ENCODE data around the gene ACTMAP. TPM values are rescaled to one million over a fixed set of nuclear protein-coding genes. Genes with fewer than 3 reads are reported as not detected.

Gene ACTMAP
- total RNA-seq, 1 experiment from 2014 or later, result 5.4 TPM

DNA sequence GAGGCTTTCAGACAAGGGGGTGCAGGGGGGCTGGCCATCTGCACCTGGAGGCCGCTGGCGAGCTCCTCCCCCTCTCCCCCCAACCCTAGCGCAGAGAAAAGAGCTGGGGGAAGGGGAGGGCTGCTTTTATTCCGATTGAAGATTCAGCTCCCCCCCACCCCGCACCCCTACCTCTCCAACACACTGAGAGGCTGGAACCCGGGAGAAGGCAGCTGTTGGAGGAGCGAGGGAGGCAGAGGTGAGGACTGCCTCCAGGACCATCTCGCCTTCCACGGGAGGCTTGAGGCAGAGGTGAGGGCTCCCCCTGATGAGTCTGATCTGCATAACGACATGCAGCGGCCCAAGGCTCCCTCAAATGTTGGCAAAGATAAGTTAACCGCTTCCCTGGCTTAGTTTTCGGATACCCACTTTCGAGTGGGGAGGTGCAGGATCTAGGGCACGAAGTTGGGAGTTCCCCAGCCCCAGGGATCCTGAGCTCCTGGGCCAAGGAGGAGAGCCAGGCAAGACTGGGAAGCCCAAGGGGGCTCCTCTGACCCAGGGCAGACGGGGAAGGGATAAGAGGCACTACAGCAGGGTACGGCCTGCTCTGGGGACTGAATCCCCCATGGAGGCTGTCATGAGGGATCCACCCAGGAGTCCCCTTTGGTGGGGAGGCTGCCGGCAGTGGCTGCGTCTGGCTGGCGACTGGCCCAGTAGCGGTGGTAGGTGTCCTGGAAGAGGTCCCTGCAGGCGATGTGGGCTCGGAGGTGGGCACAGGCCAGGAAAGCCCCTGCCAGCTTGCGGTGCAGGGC, 58.7 kb downstream of the ACTMAP start:
- no peaks in the 10 kb centered on the region for H3K27me3 ChIP-seq
- H3K4me1 ChIP-seq, result peaks cover 23% of the 10 kb centered on the region
- peak overlapping the region; percentile 100 for H3K27ac ChIP-seq
- no peak for DNase-seq
- peak overlapping the region; percentile 77 for H3K4me3 ChIP-seq
- H3K9me3 ChIP-seq (replicated peaks), result no peaks in the 10 kb centered on the region
- H3K36me3 ChIP-seq, result peaks cover 3% of the 10 kb centered on the region; the same call in 1 of the 2 replicates

Other genes starting within 250 kb of the ACTMAP start
- 44.1 and 46.6 TPM in 2 replicates for gene SHKBP1, start 173.6 kb downstream of the ACTMAP start, total RNA-seq (2014; rRNA removed; shearing (Covaris generic))
- gene LTBP4, start 149.1 kb downstream of the ACTMAP start, total RNA-seq (2014; rRNA removed; shearing (Covaris generic)), result 4.0 and 5.6 TPM in 2 replicates
- 23.0 and 26.8 TPM in 2 replicates for gene NUMBL, start 59.8 kb downstream of the ACTMAP start, total RNA-seq (2014; rRNA removed; shearing (Covaris generic))
- 22.0 and 23.9 TPM in 2 replicates for gene COQ8B, start 33.6 kb downstream of the ACTMAP start, total RNA-seq (2014; rRNA removed; shearing (Covaris generic))
- 7.2 and 7.3 TPM in 2 replicates for gene ITPKC, start 33.4 kb downstream of the ACTMAP start, total RNA-seq (2014; rRNA removed; shearing (Covaris generic))
- 181 and 208 TPM in 2 replicates for gene SNRPA, start 726 bp upstream of the ACTMAP start, total RNA-seq (2014; rRNA removed; shearing (Covaris generic))
- gene MIA, start 25.0 kb upstream of the ACTMAP start, total RNA-seq (2014; rRNA removed; shearing (Covaris generic)), result 0.66 TPM in 1 of 2 replicates, not detected in the other
- gene RAB4B, start 27.8 kb upstream of the ACTMAP start, total RNA-seq (2014; rRNA removed; shearing (Covaris generic)), result 10.5 and 11.1 TPM in 2 replicates
- gene EGLN2, start 48.7 kb upstream of the ACTMAP start, total RNA-seq (2014; rRNA removed; shearing (Covaris generic)), result 55.7 and 56.2 TPM in 2 replicates
- gene CYP2A6, start 100.0 kb upstream of the ACTMAP start, total RNA-seq (2014; rRNA removed; shearing (Covaris generic)), result not detected in 2 replicates
- not detected in 2 replicates for gene CYP2A7, start 131.8 kb upstream of the ACTMAP start, total RNA-seq (2014; rRNA removed; shearing (Covaris generic))
- gene CYP2B6, start 240.8 kb upstream of the ACTMAP start, total RNA-seq (2014; rRNA removed; shearing (Covaris generic)), result not detected in 2 replicates

Measured in SJCRH30 (cell line).